Nucleus accumbens (tissue), 56 donors: ENCODE data around the gene VPS4A.
"Not testable (repeated sequence)": the region's sequence is repeated elsewhere in the genome, so short reads cannot be mapped to it uniquely, and the experiment has no call there.

ENCODE experiments used
- DNase-seq, 56 donors: peaks; one replicate each; lab custom pipeline; 2025; lab: John Stamatoyannopoulos, UW

The VPS4A gene

GRCh38 chr16:69360070-69360469 is 48.9 kb downstream of the VPS4A start:
- not testable (repeated sequence) for DNase-seq

GRCh38 chr16:69363281-69363717 is 52.1 kb downstream of the VPS4A start:
- DNase-seq = no peak

GRCh38 chr16:69364088-69364487 is 52.9 kb downstream of the VPS4A start:
- no peak for DNase-seq

GRCh38 chr16:69365901-69366300 is 54.8 kb downstream of the VPS4A start:
- DNase-seq = no peak

GRCh38 chr16:69366431-69366830 is 55.3 kb downstream of the VPS4A start:
- no peak for DNase-seq

- no peak for DNase-seq
These were observed 56.8 kb downstream of the VPS4A start for GRCh38 chr16:69367980-69368379.

GRCh38 chr16:69368866-69369265 is 57.7 kb downstream of the VPS4A start:
- DNase-seq = no peak

- no peak for DNase-seq
These were observed 60.4 kb downstream of the VPS4A start for GRCh38 chr16:69371564-69371963.

GRCh38 chr16:69373019-69373418 is 61.9 kb downstream of the VPS4A start:
- DNase-seq = no peak
